OCI-LY7 (cell line): ENCODE results near the gene GMDS.

Experiments
- CTCF ChIP-seq: fragments of 200-600 bp; sonication (generic); conservative IDR thresholded peaks from 2 replicates; pipeline ENCODE4 v1.5.1; 2014; ENCODE audit warnings: mild to moderate bottlenecking, antibody characterized with exemption, low read length, moderate library complexity, mixed read lengths
- EZH2phosphoT487 ChIP-seq: fragments of 200-600 bp; sonication (generic); IDR thresholded peaks from 2 replicates; pipeline ENCODE4 v1.6.1; 2018; ENCODE audit warnings: low read depth, borderline replicate concordance, mild to moderate bottlenecking, mixed run types, antibody characterized with exemption, low read length, moderate library complexity, mixed read lengths

- TF ChIP-seq CTCF (no peak), EZH2phosphoT487 (no peak)
Measured at GRCh38 chr6:2168480-2168879, 76.9 kb downstream of the GMDS start.
